Measurements from ENCODE around the gene HPN. TPM values are rescaled to one million over a fixed set of nuclear protein-coding genes. Genes with fewer than 3 reads are reported as not detected.

HPN gene
- total and polyA plus RNA-seq, 10 of the 15 experiments (the other 5 are each of a cell fraction or from before 2014, with no cell fraction given), result 0.21 to 0.35 TPM; not detected in 8

DNA sequence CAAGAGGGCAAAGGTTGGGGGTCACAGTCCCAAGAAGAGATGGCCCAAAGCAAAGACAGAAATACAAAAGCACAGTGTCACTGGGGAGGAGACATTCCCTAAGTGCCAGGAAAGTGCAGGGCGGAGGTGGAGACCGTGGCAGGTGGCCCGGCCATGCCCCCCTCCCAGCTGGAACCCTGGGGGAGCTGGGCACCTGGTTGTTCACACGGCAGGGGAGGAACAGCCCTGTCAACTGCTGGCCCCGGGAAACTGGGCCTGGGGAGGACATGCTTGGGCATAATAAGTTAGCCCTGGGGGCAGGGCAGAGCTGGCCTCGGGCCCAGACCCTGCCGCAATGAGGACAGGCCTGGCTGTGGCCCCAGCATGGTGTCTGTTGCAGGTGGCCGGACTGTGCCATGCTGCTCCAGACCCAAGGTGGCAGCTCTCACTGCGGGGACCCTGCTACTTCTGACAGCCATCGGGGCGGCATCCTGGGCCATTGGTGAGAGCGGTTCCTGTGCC lies 7.4 kb downstream of the HPN start (continued):
- TF ChIP-seq, protein P1, sequence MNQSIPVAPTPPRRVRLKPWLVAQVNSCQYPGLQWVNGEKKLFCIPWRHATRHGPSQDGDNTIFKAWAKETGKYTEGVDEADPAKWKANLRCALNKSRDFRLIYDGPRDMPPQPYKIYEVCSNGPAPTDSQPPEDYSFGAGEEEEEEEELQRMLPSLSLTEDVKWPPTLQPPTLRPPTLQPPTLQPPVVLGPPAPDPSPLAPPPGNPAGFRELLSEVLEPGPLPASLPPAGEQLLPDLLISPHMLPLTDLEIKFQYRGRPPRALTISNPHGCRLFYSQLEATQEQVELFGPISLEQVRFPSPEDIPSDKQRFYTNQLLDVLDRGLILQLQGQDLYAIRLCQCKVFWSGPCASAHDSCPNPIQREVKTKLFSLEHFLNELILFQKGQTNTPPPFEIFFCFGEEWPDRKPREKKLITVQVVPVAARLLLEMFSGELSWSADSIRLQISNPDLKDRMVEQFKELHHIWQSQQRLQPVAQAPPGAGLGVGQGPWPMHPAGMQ (IDR thresholded peaks at IDR 0.05; ENCODE audit: borderline replicate concordance), result no peak
- TF ChIP-seq GATAD2B (conservative IDR thresholded peaks at IDR 0.05; ENCODE audit: low read depth), result no peak
- no peak for TF ChIP-seq SRF (IDR thresholded peaks at IDR 0.05; ENCODE audit: low read depth in 2 of 2, low read length in 2 of 2)
- TF ChIP-seq BHLHE40 (IDR thresholded peaks at IDR 0.05; ENCODE audit: borderline replicate concordance in 1 of 2, low read depth in 2 of 2, low read length in 1 of 2), result no peak

DNA sequence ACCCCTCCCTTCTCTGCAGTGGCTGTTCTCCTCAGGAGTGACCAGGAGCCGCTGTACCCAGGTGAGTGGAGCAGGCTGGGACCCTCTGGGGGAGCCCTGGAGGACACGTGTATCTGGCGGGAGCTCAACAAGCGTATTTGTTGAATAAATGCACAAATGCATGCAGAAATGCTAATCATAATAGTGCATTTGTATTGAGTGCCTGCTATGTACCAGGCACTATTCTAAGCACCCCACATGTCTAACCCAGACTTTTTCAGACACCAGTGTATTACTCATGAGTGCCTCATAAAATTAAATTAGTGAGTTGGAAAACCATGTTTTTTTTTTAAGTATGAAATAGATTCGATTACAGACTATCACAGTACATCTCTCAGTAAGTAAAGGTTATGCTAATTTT lies 7.9 kb downstream of the HPN start:
- ChIA-PET POLR2A (interaction anchor here (0.9 kb wide), 1 partner anchor 9 kb away, joined by 4 read pairs; no protein-coding TSS in a partner anchor), CTCF (interaction anchor here (1.3 to 3.9 kb wide), 4 partner anchors 9 to 86 kb away, joined by 4 to 20 read pairs (median 6); partner anchors contain the start of gene LGI4), SMC1A (ENCODE audit: uncharacterized antibody, unreplicated experiment) (interaction anchor here (1.3 kb wide), 1 partner anchor 17 kb away, joined by 3 read pairs; no protein-coding TSS in a partner anchor), RAD21 (ENCODE audit: unreplicated experiment) (interaction anchor here (1.7 kb wide), 1 partner anchor 17 kb away, joined by 7 read pairs; no protein-coding TSS in a partner anchor)
- no peaks in the 10 kb centered on the region for H3K79me2 ChIP-seq (ENCODE audit: control insufficient read depth, insufficient read depth, low read length)
- no peak overlapping the region for H3K27ac ChIP-seq (ENCODE audit: control insufficient read depth, insufficient read depth)
- 17% methylated on average over 5 of the region's 5 CpGs for WGBS (ENCODE audit: insufficient coverage, insufficient replicate concordance, low lambda C conversion rate, missing lambda C conversion rate)
- no peak for ATAC-seq
- BruUV-seq (replicated peaks), result no TSS peak
- no peak overlapping the region for H2AFZ ChIP-seq (ENCODE audit: control insufficient read depth, low read depth, low read length)
- H3K9me3 ChIP-seq (replicated peaks; ENCODE audit: control insufficient read depth, insufficient read depth, low read length), result no peaks in the 10 kb centered on the region
- no peaks in the 10 kb centered on the region for H3K36me3 ChIP-seq (ENCODE audit: control insufficient read depth in 2 of 2, insufficient read depth in 2 of 2, low read length in 1 of 2)
- H3K4me3 ChIP-seq, result no peak overlapping the region
- no peaks in the 10 kb centered on the region for H3K27me3 ChIP-seq (replicated peaks in 1 of 2; ENCODE audit: control insufficient read depth in 2 of 2, insufficient read depth in 2 of 2, low read length in 1 of 2)
- intact Hi-C loops (cut with micrococcal nuclease; ENCODE audit: unreplicated experiment) (no loop called here), in situ Hi-C loops (cut with MboI) (no loop called here)
- no peaks in the 10 kb centered on the region for H3K4me1 ChIP-seq (ENCODE audit: control insufficient read depth, insufficient read depth, low read length)
- H3K9ac ChIP-seq (ENCODE audit: control insufficient read depth, insufficient read depth, low read length), result no peak overlapping the region
- H4K20me1 ChIP-seq (ENCODE audit: control insufficient read depth, insufficient read depth), result no peaks in the 10 kb centered on the region
- no peak for DNase-seq (ENCODE audit: low read depth, low spot score)
- FAIRE-seq, result no peak
- no peak overlapping the region for H3K4me2 ChIP-seq (ENCODE audit: control insufficient read depth, insufficient read depth)
- TF ChIP-seq SUPT20H (IDR thresholded peaks at IDR 0.05; ENCODE audit: borderline replicate concordance, control insufficient read depth, low read depth, low read length) (no peak), SIN3A (IDR thresholded peaks at IDR 0.05; ENCODE audit: low read depth, low read length) (no peak), SMAD1 (IDR thresholded peaks at IDR 0.05; ENCODE audit: low read depth, partially characterized antibody) (no peak), RCOR1 (conservative IDR thresholded peaks at IDR 0.05; ENCODE audit: low read depth, low read length) (no peak), DPF2 (IDR thresholded peaks at IDR 0.05) (no peak), NR2C2 (IDR thresholded peaks at IDR 0.05; ENCODE audit: borderline replicate concordance, control insufficient read depth, insufficient read length, low read depth) (no peak), SP1 (IDR thresholded peaks at IDR 0.05; ENCODE audit: low read depth, low read length) (no peak), TCF12 (IDR thresholded peaks at IDR 0.05; ENCODE audit: low read depth, low read length) (no peak), ZNF622 (IDR thresholded peaks at IDR 0.05) (no peak), IKZF2 (IDR thresholded peaks at IDR 0.05) (no peak), GATAD2B (conservative IDR thresholded peaks at IDR 0.05; ENCODE audit: low read depth) (no peak), MTA2 (IDR thresholded peaks at IDR 0.05; ENCODE audit: low read depth) (no peak)
- TF ChIP-seq, protein P2, sequence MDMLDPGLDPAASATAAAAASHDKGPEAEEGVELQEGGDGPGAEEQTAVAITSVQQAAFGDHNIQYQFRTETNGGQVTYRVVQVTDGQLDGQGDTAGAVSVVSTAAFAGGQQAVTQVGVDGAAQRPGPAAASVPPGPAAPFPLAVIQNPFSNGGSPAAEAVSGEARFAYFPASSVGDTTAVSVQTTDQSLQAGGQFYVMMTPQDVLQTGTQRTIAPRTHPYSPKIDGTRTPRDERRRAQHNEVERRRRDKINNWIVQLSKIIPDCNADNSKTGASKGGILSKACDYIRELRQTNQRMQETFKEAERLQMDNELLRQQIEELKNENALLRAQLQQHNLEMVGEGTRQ (IDR thresholded peaks at IDR 0.05; ENCODE audit: borderline replicate concordance, low read depth, low read length), result no peak
- TF ChIP-seq, protein P3, sequence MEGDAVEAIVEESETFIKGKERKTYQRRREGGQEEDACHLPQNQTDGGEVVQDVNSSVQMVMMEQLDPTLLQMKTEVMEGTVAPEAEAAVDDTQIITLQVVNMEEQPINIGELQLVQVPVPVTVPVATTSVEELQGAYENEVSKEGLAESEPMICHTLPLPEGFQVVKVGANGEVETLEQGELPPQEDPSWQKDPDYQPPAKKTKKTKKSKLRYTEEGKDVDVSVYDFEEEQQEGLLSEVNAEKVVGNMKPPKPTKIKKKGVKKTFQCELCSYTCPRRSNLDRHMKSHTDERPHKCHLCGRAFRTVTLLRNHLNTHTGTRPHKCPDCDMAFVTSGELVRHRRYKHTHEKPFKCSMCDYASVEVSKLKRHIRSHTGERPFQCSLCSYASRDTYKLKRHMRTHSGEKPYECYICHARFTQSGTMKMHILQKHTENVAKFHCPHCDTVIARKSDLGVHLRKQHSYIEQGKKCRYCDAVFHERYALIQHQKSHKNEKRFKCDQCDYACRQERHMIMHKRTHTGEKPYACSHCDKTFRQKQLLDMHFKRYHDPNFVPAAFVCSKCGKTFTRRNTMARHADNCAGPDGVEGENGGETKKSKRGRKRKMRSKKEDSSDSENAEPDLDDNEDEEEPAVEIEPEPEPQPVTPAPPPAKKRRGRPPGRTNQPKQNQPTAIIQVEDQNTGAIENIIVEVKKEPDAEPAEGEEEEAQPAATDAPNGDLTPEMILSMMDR (IDR thresholded peaks at IDR 0.05 in 2 of 3, conservative IDR thresholded peaks at IDR 0.05 in 1 of 3; ENCODE audit: control insufficient read depth in 2 of 3, extremely low read depth in 1 of 3, insufficient read depth in 1 of 3, low read depth in 3 of 3, low read length in 3 of 3), result no peak
- TF ChIP-seq, protein P4, sequence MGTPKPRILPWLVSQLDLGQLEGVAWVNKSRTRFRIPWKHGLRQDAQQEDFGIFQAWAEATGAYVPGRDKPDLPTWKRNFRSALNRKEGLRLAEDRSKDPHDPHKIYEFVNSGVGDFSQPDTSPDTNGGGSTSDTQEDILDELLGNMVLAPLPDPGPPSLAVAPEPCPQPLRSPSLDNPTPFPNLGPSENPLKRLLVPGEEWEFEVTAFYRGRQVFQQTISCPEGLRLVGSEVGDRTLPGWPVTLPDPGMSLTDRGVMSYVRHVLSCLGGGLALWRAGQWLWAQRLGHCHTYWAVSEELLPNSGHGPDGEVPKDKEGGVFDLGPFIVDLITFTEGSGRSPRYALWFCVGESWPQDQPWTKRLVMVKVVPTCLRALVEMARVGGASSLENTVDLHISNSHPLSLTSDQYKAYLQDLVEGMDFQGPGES (IDR thresholded peaks at IDR 0.05), result no peak
